Gastroesophageal sphincter (tissue), 4 donors: ENCODE measurements around the gene DEFB125. TPM values are rescaled to one million over a fixed set of nuclear protein-coding genes. Genes with fewer than 3 reads are reported as not detected.
A peak's percentile ranks its signal among the peaks of the same experiment; 100 is the strongest.
"Not testable (repeated sequence)": the region's sequence is repeated elsewhere in the genome, so short reads cannot be mapped to it uniquely, and the experiment has no call there.

ENCODE experiments used
- ATAC-seq: fragments of 150-250 bp; one replicate; pipeline ENCODE4 v1.9.1; 2016; ENCODE audit warnings: mild to moderate bottlenecking, moderate library complexity
- H3K27ac ChIP-seq, 4 donors: fragments of 200-600 bp; sonication (generic) in 3 of 4; 1 replicate in 3 of 4; 2 replicates in 1 of 4; pipeline ENCODE4 v1.5.1; 2016 to 2019
- H3K27me3 ChIP-seq: fragments of 200-600 bp; sonication (generic); one replicate; pipeline ENCODE4 v1.5.1; 2019
- H3K36me3 ChIP-seq, 2 donors: fragments of 200-600 bp; sonication (generic); one replicate each; pipeline ENCODE4 v1.5.1; 2019; ENCODE audit warnings: control low read depth in 1 of 2
- H3K4me1 ChIP-seq, 3 donors: fragments of 200-600 bp; sonication (generic); 1 replicate in 2 of 3; 2 replicates in 1 of 3; pipeline ENCODE4 v1.5.1; 2016 to 2019; ENCODE audit warnings: control low read depth in 2 of 3
- H3K4me3 ChIP-seq, 2 donors: fragments of 200-600 bp; sonication (generic); one replicate each; pipeline ENCODE4 v1.5.1; 2019; ENCODE audit warnings: mild to moderate bottlenecking in 1 of 2, moderate library complexity in 1 of 2
- H3K9me3 ChIP-seq, 3 donors: fragments of 200-600 bp; sonication (generic); one replicate each; pipeline ENCODE4 v1.5.1; 2017 to 2019; ENCODE audit warnings: control low read depth in 2 of 3
- CTCF ChIP-seq, 4 experiments: fragments of 200-600 bp in 2 of 4; fragments of 450-650 bp in 2 of 4; sonication (generic) in 1 of 4; IDR thresholded peaks; one replicate each; pipeline ENCODE4 v1.5.1; 2017 to 2019; ENCODE audit warnings: antibody characterized with exemption in 4 of 4, mild to moderate bottlenecking in 2 of 4, moderate library complexity in 2 of 4
- EP300 ChIP-seq: sonication (generic); formaldehyde crosslinking; IDR thresholded peaks from one replicate; pipeline ENCODE4 v1.6.1; 2017; ENCODE audit warnings: antibody characterized with exemption, mild to moderate bottlenecking
- POLR2A ChIP-seq, 2 donors: fragments of 450-650 bp; IDR thresholded peaks; one replicate each; pipeline ENCODE4 v1.6.1; 2017; ENCODE audit warnings: antibody characterized with exemption in 2 of 2, mild to moderate bottlenecking in 2 of 2, moderate library complexity in 1 of 2
- POLR2AphosphoS5 ChIP-seq: sonication (generic); formaldehyde crosslinking; IDR thresholded peaks from one replicate; pipeline ENCODE4 v1.6.1; 2017; ENCODE audit warnings: antibody characterized with exemption
- WGBS, 2 donors: methylation state at CpG; one replicate each; pipeline ENCODE4 v1.1.5; 2018; ENCODE audit warnings: low coverage in 1 of 2; 5-methylcytosine and 5-hydroxymethylcytosine counted together
- total RNA-seq, 4 donors: library from RNA; depleted of rRNA; stranded (reverse); fragments of >200 nt; gene quantifications; one replicate each; pipeline ENCODE4 v1.1.0, GENCODE V29; 2016

Gene DEFB125
- total RNA-seq, 4 donors from 2014 or later, result not detected

- H3K36me3 ChIP-seq, result no peaks in the 10 kb centered on the region
- no peak for ATAC-seq
- TF ChIP-seq EP300, result no peak
- no peak for TF ChIP-seq POLR2AphosphoS5
- no peak for TF ChIP-seq POLR2A (IDR thresholded peaks at IDR 0.05)
- no peak for TF ChIP-seq CTCF (IDR thresholded peaks at IDR 0.05)
- peaks cover 0 to 18% (median 1%) of the 10 kb centered on the region in 3 donors for H3K9me3 ChIP-seq
- H3K4me3 ChIP-seq, result no peak overlapping the region
- no peaks in the 10 kb centered on the region for H3K4me1 ChIP-seq
- no peak overlapping the region for H3K27ac ChIP-seq
- peaks cover 42% of the 10 kb centered on the region for H3K27me3 ChIP-seq
These were observed 3.2 kb downstream of the DEFB125 start for GRCh38 chr20:90651-91050.

- H3K9me3 ChIP-seq, result peaks cover 0 to 22% (median 0%) of the 10 kb centered on the region in 3 donors
- H3K27ac ChIP-seq, result no peak overlapping the region
These were observed 6.2 kb downstream of the DEFB125 start for GRCh38 chr20:93641-94040.

GRCh38 chr20:95215-95614 lies 7.7 kb downstream of the DEFB125 start:
- H3K36me3 ChIP-seq, result no peaks in the 10 kb centered on the region
- H3K27ac ChIP-seq, result no peak overlapping the region
- peaks cover 37% of the 10 kb centered on the region for H3K27me3 ChIP-seq
- no peak overlapping the region for H3K4me3 ChIP-seq
- peaks cover 0 to 22% (median 0%) of the 10 kb centered on the region in 3 donors for H3K9me3 ChIP-seq
- no peak for TF ChIP-seq CTCF (IDR thresholded peaks at IDR 0.05)
- TF ChIP-seq POLR2AphosphoS5, result no peak
- no peak for TF ChIP-seq POLR2A (IDR thresholded peaks at IDR 0.05)
- TF ChIP-seq EP300, result no peak
- ATAC-seq, result no peak
- 75 to 77% methylated on average over 3 to 4 of the region's 4 CpGs for WGBS, 2 donors
- H3K4me1 ChIP-seq, result no peaks in the 10 kb centered on the region

More at GRCh38 chr20:93641-94040, 6.2 kb downstream of the DEFB125 start:
- Histone ChIP-seq H3K4me3 (no peak overlapping the region), H3K36me3 (no peaks in the 10 kb centered on the region), H3K27me3 (peaks cover 37% of the 10 kb centered on the region), H3K4me1 (no peaks in the 10 kb centered on the region)
- TF ChIP-seq CTCF (IDR thresholded peaks at IDR 0.05) (no peak), POLR2AphosphoS5 (no peak), POLR2A (IDR thresholded peaks at IDR 0.05) (no peak), EP300 (no peak)
- ATAC-seq, result no peak

GRCh38 chr20:97691-98090 lies 10.2 kb downstream of the DEFB125 start:
- not testable (repeated sequence) for H3K27ac ChIP-seq, H3K36me3 ChIP-seq, H3K4me1 ChIP-seq, H3K4me3 ChIP-seq, ATAC-seq
- peaks cover 0 to 22% (median 0%) of the 10 kb centered on the region in 3 donors for H3K9me3 ChIP-seq
- peaks cover 22% of the 10 kb centered on the region for H3K27me3 ChIP-seq
- 71 to 73% methylated on average over 4 to 5 of the region's 5 CpGs for WGBS, 2 donors

GRCh38 chr20:101975-102374 lies 14.5 kb downstream of the DEFB125 start:
- Histone ChIP-seq H3K27ac (no peak overlapping the region), H3K4me3 (no peak overlapping the region), H3K27me3 (peaks cover 36% of the 10 kb centered on the region), H3K4me1 (no peaks in the 10 kb centered on the region), H3K9me3 (no peaks in the 10 kb centered on the region), H3K36me3 (no peaks in the 10 kb centered on the region)
- no peak for ATAC-seq
- TF ChIP-seq POLR2AphosphoS5 (no peak), POLR2A (IDR thresholded peaks at IDR 0.05) (no peak), EP300 (no peak), CTCF (IDR thresholded peaks at IDR 0.05) (no peak)

- Histone ChIP-seq H3K9me3 (no peaks in the 10 kb centered on the region), H3K4me1 (no peaks in the 10 kb centered on the region), H3K4me3 (no peak overlapping the region), H3K27me3 (peaks cover 25% of the 10 kb centered on the region), H3K36me3 (no peaks in the 10 kb centered on the region), H3K27ac (no peak overlapping the region)
- ATAC-seq, result no peak
- TF ChIP-seq POLR2A (IDR thresholded peaks at IDR 0.05), result peak in 1 of 2 donors; percentile 12
- TF ChIP-seq CTCF (IDR thresholded peaks at IDR 0.05), result no peak
- no CpG with 5 or more reads among the region's 5 CpGs for WGBS, 2 donors
These were observed 16.0 kb downstream of the DEFB125 start for GRCh38 chr20:103456-103855.
